Fibroblast of skin of right biceps (primary cell): ENCODE measurements around the gene SMIM24.

ENCODE experiments used
- DNase-seq: peaks from one replicate; pipeline ENCODE4 v3.0.0-alpha.2; 2013

SMIM24 gene

DNA sequence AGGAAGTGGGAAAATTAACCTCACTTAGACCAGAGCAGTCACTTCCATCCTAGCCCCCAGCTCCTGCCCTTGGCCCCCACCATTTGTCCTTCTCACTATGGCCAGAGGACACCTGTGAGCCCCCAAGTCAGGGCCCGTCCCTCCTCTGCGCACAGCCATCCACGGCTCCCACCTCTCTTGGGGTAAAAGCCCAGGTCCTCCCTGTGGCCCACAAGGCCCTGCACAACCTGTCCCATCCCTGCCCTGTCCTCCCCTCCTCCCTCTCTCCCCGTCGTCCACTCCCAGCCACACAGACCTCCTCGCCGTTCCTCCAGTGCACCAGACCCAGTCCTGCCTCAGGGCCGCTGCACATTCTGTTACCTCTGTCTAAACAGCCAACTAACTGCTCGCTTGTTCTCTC lies 53.9 kb downstream of the SMIM24 start:
- no peak for DNase-seq
